ENCODE measurements around the gene EMX1. TPM values are rescaled to one million over a fixed set of nuclear protein-coding genes. Genes with fewer than 3 reads are reported as not detected.

Gene EMX1
- total and polyA plus RNA-seq, 2 of the 13 experiments (the other 11 are each of a cell fraction or from before 2014, with no cell fraction given), result 0.62 to 4.9 TPM

DNA sequence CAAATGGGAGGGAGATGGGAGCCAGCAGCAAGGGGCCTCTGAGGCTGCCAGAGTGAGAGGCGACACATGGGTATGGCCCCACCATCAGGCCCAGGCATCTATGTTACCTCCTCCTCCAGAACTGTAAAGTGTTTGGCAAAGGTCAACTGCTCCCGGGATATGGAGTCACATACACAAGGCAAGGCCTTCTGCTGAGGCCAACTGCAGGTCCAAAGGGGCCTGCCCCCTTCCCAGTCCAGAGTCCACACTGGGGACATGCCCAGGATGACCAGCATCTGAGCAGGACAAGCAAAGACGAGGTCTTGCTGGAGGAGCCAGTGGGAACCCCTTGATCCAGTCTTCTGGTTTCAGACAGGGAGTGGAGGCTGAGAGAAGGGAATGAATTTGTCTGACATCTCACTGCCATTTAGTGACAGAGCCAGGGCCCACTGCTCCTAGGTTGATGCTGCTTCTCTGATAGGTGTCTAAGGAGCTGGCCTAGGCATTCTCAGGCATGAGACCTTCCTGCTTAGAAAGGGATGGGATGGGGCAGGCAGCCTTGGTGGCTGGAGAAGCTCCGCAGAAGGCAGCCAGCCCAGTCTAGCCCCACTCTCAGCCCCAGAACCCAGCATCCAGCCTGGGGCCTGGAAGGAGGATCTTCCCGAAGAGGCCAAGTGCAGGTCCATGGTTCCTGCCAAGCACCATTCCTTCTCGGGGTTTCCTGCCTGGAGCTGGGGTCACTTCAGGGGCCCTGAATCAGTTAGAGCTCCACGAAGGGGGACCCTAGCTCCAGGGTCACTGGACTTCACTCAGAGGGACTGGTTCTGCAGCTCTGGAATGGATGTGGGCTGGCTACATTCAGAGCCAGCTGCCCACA lies 26.4 kb downstream of the EMX1 start (continued):
- TF ChIP-seq MXD1 (CRISPR knock-in tag; IDR thresholded peaks at IDR 0.05) (no peak), HNRNPUL1 (IDR thresholded peaks at IDR 0.05; ENCODE audit: low read depth, low read length) (no peak), NFE2 (CRISPR knock-in tag; IDR thresholded peaks at IDR 0.05) (no peak), ZNF768 (CRISPR knock-in tag; IDR thresholded peaks at IDR 0.05) (no peak), ATM (IDR thresholded peaks at IDR 0.05; ENCODE audit: borderline replicate concordance) (no peak), RORA (CRISPR knock-in tag; IDR thresholded peaks at IDR 0.05) (no peak), ZNF501 (CRISPR knock-in tag; IDR thresholded peaks at IDR 0.05) (no peak), STAG1 (CRISPR knock-in tag; IDR thresholded peaks at IDR 0.05) (no peak), CAMTA2 (CRISPR knock-in tag; IDR thresholded peaks at IDR 0.05; ENCODE audit: borderline replicate concordance) (no peak), ZBTB14 (CRISPR knock-in tag; IDR thresholded peaks at IDR 0.05) (no peak), ZZZ3 (CRISPR knock-in tag; IDR thresholded peaks at IDR 0.05; ENCODE audit: borderline replicate concordance) (0 out of 2 replicates have a peak, but pooled peaks have one; percentile 15), CHD2 (IDR thresholded peaks at IDR 0.05; ENCODE audit: low read depth, low read length) (no peak), MTA1 (CRISPR knock-in tag; IDR thresholded peaks at IDR 0.05; ENCODE audit: borderline replicate concordance) (0 out of 2 replicates have a peak, but pooled peaks have one; percentile 59), DMAP1 (CRISPR knock-in tag; IDR thresholded peaks at IDR 0.05) (no peak), HOXA9 (CRISPR knock-in tag; IDR thresholded peaks at IDR 0.05; ENCODE audit: borderline replicate concordance) (no peak), AKAP8 (CRISPR knock-in tag; IDR thresholded peaks at IDR 0.05) (no peak), FOSL2 (CRISPR knock-in tag; IDR thresholded peaks at IDR 0.05) (no peak), ARID3A (IDR thresholded peaks at IDR 0.05; ENCODE audit: low read depth, low read length) (no peak), DMTF1 (CRISPR knock-in tag; IDR thresholded peaks at IDR 0.05) (no peak)
- TF ChIP-seq, protein P1, sequence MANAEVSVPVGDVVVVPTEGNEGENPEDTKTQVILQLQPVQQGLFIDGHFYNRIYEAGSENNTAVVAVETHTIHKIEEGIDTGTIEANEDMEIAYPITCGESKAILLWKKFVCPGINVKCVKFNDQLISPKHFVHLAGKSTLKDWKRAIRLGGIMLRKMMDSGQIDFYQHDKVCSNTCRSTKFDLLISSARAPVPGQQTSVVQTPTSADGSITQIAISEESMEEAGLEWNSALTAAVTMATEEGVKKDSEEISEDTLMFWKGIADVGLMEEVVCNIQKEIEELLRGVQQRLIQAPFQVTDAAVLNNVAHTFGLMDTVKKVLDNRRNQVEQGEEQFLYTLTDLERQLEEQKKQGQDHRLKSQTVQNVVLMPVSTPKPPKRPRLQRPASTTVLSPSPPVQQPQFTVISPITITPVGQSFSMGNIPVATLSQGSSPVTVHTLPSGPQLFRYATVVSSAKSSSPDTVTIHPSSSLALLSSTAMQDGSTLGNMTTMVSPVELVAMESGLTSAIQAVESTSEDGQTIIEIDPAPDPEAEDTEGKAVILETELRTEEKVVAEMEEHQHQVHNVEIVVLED (CRISPR knock-in tag; IDR thresholded peaks at IDR 0.05; ENCODE audit: borderline replicate concordance), result peak; percentile 24; the same call in 1 of the 2 replicates
- TF ChIP-seq, protein P2, sequence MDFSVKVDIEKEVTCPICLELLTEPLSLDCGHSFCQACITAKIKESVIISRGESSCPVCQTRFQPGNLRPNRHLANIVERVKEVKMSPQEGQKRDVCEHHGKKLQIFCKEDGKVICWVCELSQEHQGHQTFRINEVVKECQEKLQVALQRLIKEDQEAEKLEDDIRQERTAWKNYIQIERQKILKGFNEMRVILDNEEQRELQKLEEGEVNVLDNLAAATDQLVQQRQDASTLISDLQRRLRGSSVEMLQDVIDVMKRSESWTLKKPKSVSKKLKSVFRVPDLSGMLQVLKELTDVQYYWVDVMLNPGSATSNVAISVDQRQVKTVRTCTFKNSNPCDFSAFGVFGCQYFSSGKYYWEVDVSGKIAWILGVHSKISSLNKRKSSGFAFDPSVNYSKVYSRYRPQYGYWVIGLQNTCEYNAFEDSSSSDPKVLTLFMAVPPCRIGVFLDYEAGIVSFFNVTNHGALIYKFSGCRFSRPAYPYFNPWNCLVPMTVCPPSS (IDR thresholded peaks at IDR 0.05), result no peak

All from HepG2 (cell line).